HepG2 (cell line): ENCODE data around the gene TTLL4. TPM values are rescaled to one million over a fixed set of nuclear protein-coding genes. Genes with fewer than 3 reads are reported as not detected.

Experiments
- AFF4 ChIP-seq: sonication (generic); formaldehyde crosslinking; IDR thresholded peaks from 2 replicates; pipeline ENCODE4 v1.4.0; 2020; ENCODE audit warnings: missing genetic modification reagents
- ASH2L ChIP-seq: fragments of 300-600, 200-600 bp; sonication (generic); IDR thresholded peaks from 2 replicates; pipeline ENCODE4 v1.7.0; 2017; ENCODE audit warnings: low read depth, mild to moderate bottlenecking, moderate library complexity, mixed read lengths, low read length; ENCODE audit not compliant: insufficient read length
- BHLHE40 ChIP-seq: IDR thresholded peaks from 2 replicates; pipeline ENCODE4 v1.6.1; 2011; ENCODE audit warnings: low read length, improper control_type of control experiment
- GATA4 ChIP-seq: sonication (generic); IDR thresholded peaks from 2 replicates; pipeline ENCODE4 v1.6.1; 2016; ENCODE audit warnings: antibody characterized with exemption, low read depth, borderline replicate concordance
- GTF2F1 ChIP-seq: fragments of 150-350 bp; IDR thresholded peaks from 2 replicates; pipeline ENCODE4 v1.6.1; 2014; ENCODE audit warnings: low read length
- HDAC2 ChIP-seq: sonication (generic); formaldehyde crosslinking; IDR thresholded peaks from 2 replicates; pipeline ENCODE4 v1.4.0; 2020; ENCODE audit warnings: missing genetic modification reagents
- LBX2 ChIP-seq: sonication (generic); formaldehyde crosslinking; IDR thresholded peaks from 2 replicates; pipeline ENCODE4 v1.5.0; 2020; ENCODE audit warnings: missing genetic modification reagents, mild to moderate bottlenecking, borderline replicate concordance
- MTERF4 ChIP-seq: sonication (generic); formaldehyde crosslinking; IDR thresholded peaks from 2 replicates; pipeline ENCODE4 v1.8.0; 2023; ENCODE audit warnings: mild to moderate bottlenecking, missing genetic modification reagents
- NFYC ChIP-seq: IDR thresholded peaks from 2 replicates; pipeline ENCODE4 v1.6.1; 2016; ENCODE audit warnings: missing genetic modification reagents, missing compliant biosample characterization
- PHF21A ChIP-seq: sonication (generic); formaldehyde crosslinking; IDR thresholded peaks from 2 replicates; pipeline ENCODE4 v1.5.0; 2020; ENCODE audit warnings: mild to moderate bottlenecking, missing genetic modification reagents
- SIX4 ChIP-seq: sonication (generic); formaldehyde crosslinking; IDR thresholded peaks from 2 replicates; pipeline ENCODE4 v1.4.0; 2020; ENCODE audit warnings: missing genetic modification reagents
- TBP ChIP-seq: sonication (generic); formaldehyde crosslinking; IDR thresholded peaks from 2 replicates; pipeline ENCODE4 v1.5.0; 2020; ENCODE audit warnings: missing genetic modification reagents
- ZBTB3 ChIP-seq: sonication (generic); formaldehyde crosslinking; IDR thresholded peaks from 2 replicates; pipeline ENCODE4 v1.4.0; 2020; ENCODE audit warnings: low read depth, mild to moderate bottlenecking, moderate library complexity, missing genetic modification reagents, borderline replicate concordance
- ZBTB7B ChIP-seq: sonication (generic); formaldehyde crosslinking; IDR thresholded peaks from 2 replicates; pipeline ENCODE4 v1.4.0; 2020; ENCODE audit warnings: missing genetic modification reagents
- ZFY ChIP-seq: sonication (generic); formaldehyde crosslinking; IDR thresholded peaks from 2 replicates; pipeline ENCODE4 v1.4.0; 2020; ENCODE audit warnings: missing genetic modification reagents
- ZNF234 ChIP-seq: sonication (generic); formaldehyde crosslinking; conservative IDR thresholded peaks from 2 replicates; pipeline ENCODE4 v1.5.1; 2020; ENCODE audit warnings: mild to moderate bottlenecking, missing genetic modification reagents
- ZNF598 ChIP-seq: sonication (generic); formaldehyde crosslinking; IDR thresholded peaks from 2 replicates; pipeline ENCODE4 v1.5.1; 2020; ENCODE audit warnings: mild to moderate bottlenecking, missing genetic modification reagents, borderline replicate concordance
- polyA plus RNA-seq, 8 experiments: library from polyadenylated mRNA; depleted of rRNA in 3 of 8; stranded (reverse) in 7 of 8; unstranded in 1 of 8; fragments of >200 nt; fragmentation: Illumina TruSeq in 4 of 8; extraction: Trizol in 4 of 8; gene quantifications; 2 replicates each; pipeline versions ENCODE4 v1.2.1 to v1.2.3, GENCODE V29; 2011 to 2016; ENCODE audit warnings: low read depth in 4 of 8, missing spikeins in 1 of 8, mixed read lengths in 1 of 8; ENCODE audit not compliant: insufficient read depth in 1 of 8
- total RNA-seq, 5 experiments: library from RNA; depleted of rRNA; stranded (reverse); fragments of >200 nt; fragmentation: Illumina TruSeq; extraction: Trizol; gene quantifications; 2 replicates each; pipeline ENCODE4 v1.2.3, GENCODE V29; 2016; ENCODE audit warnings: low read depth in 1 of 5
- TF ChIP-seq, protein P1 (sequence below): IDR thresholded peaks from 2 replicates; pipeline ENCODE4 v1.6.1; 2016; ENCODE audit warnings: missing biosample characterization, missing genetic modification reagents, low read depth
- TF ChIP-seq, protein P2 (sequence below): sonication (generic); formaldehyde crosslinking; IDR thresholded peaks from 2 replicates; pipeline ENCODE4 v1.5.0; 2020; ENCODE audit warnings: missing genetic modification reagents
- TF ChIP-seq, protein P3 (sequence below): sonication (generic); formaldehyde crosslinking; IDR thresholded peaks from 2 replicates; pipeline ENCODE4 v1.8.0; 2022; ENCODE audit warnings: mild to moderate bottlenecking, missing genetic modification reagents, moderate library complexity

The TTLL4 gene
- total and polyA plus RNA-seq, 2 of the 13 experiments (the other 11 are each of a cell fraction or from before 2014, with no cell fraction given), result 77.5 to 84.6 TPM

GRCh38 chr2:218781691-218782527 is 71.3 kb downstream of the TTLL4 start, which contains the start of gene CYP27A1 (continued):
- TF ChIP-seq, protein P1, sequence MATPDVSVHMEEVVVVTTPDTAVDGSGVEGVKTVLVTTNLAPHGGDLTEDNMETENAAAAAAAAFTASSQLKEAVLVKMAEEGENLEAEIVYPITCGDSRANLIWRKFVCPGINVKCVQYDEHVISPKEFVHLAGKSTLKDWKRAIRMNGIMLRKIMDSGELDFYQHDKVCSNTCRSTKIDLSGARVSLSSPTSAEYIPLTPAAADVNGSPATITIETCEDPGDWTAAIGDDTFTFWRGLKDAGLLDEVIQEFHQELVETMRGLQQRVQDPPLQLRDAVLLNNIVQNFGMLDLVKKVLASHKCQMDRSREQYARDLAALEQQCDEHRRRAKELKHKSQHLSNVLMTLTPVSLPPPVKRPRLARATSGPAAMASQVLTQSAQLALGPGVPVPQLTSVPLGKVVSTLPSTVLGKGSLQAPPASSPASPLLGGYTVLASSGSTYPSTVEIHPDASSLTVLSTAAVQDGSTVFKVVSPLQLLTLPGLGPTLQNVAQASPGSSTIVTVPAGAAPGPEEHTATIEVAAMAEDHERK (CRISPR knock-in tag), result no peak
- peak; percentile 94 for TF ChIP-seq ZNF598
- TF ChIP-seq PHF21A, result peak; percentile 82
- TF ChIP-seq MTERF4 (CRISPR knock-in tag), result peak; percentile 88; the same call in 1 of the 2 replicates
- peak; percentile 73; the same call in 1 of the 2 replicates for TF ChIP-seq GATA4
- peak; percentile 28; the same call in 1 of the 2 replicates for TF ChIP-seq BHLHE40
- TF ChIP-seq, protein P2, sequence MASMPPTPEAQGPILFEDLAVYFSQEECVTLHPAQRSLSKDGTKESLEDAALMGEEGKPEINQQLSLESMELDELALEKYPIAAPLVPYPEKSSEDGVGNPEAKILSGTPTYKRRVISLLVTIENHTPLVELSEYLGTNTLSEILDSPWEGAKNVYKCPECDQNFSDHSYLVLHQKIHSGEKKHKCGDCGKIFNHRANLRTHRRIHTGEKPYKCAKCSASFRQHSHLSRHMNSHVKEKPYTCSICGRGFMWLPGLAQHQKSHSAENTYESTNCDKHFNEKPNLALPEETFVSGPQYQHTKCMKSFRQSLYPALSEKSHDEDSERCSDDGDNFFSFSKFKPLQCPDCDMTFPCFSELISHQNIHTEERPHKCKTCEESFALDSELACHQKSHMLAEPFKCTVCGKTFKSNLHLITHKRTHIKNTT, result 0 out of 2 replicates have a peak, but pooled peaks have one; percentile 75
- no peak; the same call in 1 of the 2 replicates for TF ChIP-seq AFF4 (CRISPR knock-in tag)
- peak; percentile 52; the same call in 1 of the 2 replicates for TF ChIP-seq NFYC (CRISPR knock-in tag)
- TF ChIP-seq ZNF234 (CRISPR knock-in tag), result 0 out of 2 replicates have a peak, but pooled peaks have one; percentile 57
- TF ChIP-seq ASH2L, result peak; percentile 86
- peak; percentile 98 for TF ChIP-seq ZBTB7B (CRISPR knock-in tag)
- TF ChIP-seq, protein P3, sequence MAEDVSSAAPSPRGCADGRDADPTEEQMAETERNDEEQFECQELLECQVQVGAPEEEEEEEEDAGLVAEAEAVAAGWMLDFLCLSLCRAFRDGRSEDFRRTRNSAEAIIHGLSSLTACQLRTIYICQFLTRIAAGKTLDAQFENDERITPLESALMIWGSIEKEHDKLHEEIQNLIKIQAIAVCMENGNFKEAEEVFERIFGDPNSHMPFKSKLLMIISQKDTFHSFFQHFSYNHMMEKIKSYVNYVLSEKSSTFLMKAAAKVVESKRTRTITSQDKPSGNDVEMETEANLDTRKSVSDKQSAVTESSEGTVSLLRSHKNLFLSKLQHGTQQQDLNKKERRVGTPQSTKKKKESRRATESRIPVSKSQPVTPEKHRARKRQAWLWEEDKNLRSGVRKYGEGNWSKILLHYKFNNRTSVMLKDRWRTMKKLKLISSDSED (CRISPR knock-in tag), result no peak
- TF ChIP-seq ZFY, result peak; percentile 95
- peak; percentile 63; the same call in 1 of the 2 replicates for TF ChIP-seq LBX2 (CRISPR knock-in tag)
- TF ChIP-seq GTF2F1, result no peak
- peak; percentile 67 for TF ChIP-seq SIX4 (CRISPR knock-in tag)
- TF ChIP-seq ZBTB3, result peak; percentile 95
- no peak for TF ChIP-seq TBP (CRISPR knock-in tag)
- TF ChIP-seq HDAC2 (CRISPR knock-in tag), result peak; percentile 40
